Epithelial cell of prostate (primary cell): ENCODE measurements around the gene CTXN1.

ENCODE experiments used
- DNase-seq: peaks from one replicate; pipeline ENCODE4 v3.0.0-alpha.2; 2011; ENCODE audit warnings: low read depth, low spot score
- H3K27ac ChIP-seq: fragments of 450-650 bp; 2 replicates; pipeline ENCODE4 v1.5.1; 2017; ENCODE audit warnings: mild to moderate bottlenecking

The CTXN1 gene

GRCh38 chr19:7883105-7883504 is 42.8 kb downstream of the CTXN1 start:
- DNase-seq: no peak

GRCh38 chr19:7881910-7882309 is 44.0 kb downstream of the CTXN1 start:
- DNase-seq: no peak
- no peak overlapping the region for H3K27ac ChIP-seq

More at GRCh38 chr19:7883105-7883504, 42.8 kb downstream of the CTXN1 start:
- no peak overlapping the region for H3K27ac ChIP-seq

GRCh38 chr19:7879836-7880235 is 46.1 kb downstream of the CTXN1 start:
- no peak overlapping the region for H3K27ac ChIP-seq
- DNase-seq: no peak

GRCh38 chr19:7879111-7879807 is 46.7 kb downstream of the CTXN1 start:
- H3K27ac ChIP-seq: no peak overlapping the region
- DNase-seq: no peak

GRCh38 chr19:7877249-7877836 is 48.6 kb downstream of the CTXN1 start:
- no peak overlapping the region for H3K27ac ChIP-seq
- DNase-seq: no peak

GRCh38 chr19:7874897-7875273 is 51.0 kb downstream of the CTXN1 start:
- no peak for DNase-seq
- no peak overlapping the region for H3K27ac ChIP-seq
